GM19043 (cell line): Measurements from ENCODE around the gene RHOG.
"Not testable (repeated sequence)": the region's sequence is repeated elsewhere in the genome, so short reads cannot be mapped to it uniquely, and the experiment has no call there.

Source experiments
- ATAC-seq: cut with Tn5 transposase; IDR thresholded peaks from one replicate; pipeline ENCODE4 v1.9.1; 2021; ENCODE audit warnings: low read depth; ENCODE audit not compliant: unreplicated experiment

The RHOG gene

DNA sequence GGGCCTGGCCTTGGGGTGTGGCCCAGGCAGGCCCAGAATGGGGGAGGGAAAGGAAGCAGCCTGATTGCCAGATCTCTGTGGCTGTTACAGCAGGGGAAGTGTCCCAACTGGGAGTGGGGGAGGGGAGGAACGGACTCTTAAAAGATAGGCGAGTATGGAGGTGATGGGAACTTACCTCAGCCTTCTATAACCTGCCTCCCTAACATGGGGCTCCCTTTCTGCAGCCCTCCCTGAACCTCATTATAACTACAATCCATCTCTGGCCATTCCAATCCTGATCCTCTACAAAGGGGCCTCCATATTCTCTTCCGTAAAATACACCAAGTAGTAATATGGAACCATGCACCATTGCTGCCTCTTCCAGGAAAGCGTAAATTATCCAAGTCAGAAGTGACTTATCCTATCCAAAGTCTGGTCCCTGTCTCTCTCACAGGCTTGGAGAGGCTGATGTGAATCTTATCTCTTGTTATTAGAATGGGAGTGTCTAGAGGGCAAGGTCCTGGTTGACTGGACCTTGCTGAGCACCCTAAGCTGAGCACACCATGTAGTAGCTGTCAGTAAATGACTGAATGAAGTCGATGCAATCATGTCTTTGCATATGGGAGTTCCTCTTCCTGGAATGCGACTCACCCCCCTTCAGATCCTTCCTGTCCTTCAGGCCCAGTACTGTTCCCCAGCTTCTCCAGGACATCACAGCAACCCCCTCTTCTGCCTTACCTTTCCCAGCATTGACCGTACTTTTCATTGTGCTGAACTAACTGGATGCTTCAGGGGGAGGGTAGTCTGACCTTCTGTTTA lies 5.9 kb downstream of the RHOG start:
- no peak for ATAC-seq

DNA sequence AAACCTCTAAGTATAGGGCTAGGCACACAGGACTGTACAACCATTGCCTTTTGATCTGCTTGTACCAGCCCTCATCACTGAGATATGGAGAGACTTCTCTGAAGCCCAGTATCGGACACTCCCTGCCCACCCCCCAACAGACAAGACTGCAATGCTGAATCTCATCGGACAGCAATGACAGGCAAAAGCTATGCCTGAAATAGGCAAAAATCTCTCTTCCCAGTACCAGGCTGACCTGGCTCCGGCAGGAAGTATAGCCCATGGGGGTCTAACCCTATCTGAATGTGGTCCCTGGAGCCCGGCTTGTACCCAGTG lies 6.5 kb downstream of the RHOG start:
- ATAC-seq, result no peak

DNA sequence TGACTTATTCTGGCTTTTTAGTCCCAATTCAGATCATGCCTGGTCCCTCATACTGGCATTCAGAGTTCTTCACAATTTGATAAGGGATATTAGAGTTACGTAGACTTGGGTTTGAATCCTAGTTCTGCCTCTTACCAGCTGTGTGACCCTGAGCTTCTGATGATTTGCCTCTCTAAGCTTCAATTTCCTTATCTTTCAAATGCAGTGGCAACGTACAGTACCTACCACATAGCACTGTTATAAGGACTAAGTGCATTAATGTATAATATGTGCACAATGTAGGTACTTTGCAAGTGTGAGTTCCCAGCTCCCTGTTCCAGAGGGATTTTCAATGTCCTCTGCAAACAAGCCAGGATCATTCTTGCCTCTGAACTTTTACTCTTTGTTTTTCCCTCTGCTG lies 7.3 kb downstream of the RHOG start:
- ATAC-seq, result no peak

DNA sequence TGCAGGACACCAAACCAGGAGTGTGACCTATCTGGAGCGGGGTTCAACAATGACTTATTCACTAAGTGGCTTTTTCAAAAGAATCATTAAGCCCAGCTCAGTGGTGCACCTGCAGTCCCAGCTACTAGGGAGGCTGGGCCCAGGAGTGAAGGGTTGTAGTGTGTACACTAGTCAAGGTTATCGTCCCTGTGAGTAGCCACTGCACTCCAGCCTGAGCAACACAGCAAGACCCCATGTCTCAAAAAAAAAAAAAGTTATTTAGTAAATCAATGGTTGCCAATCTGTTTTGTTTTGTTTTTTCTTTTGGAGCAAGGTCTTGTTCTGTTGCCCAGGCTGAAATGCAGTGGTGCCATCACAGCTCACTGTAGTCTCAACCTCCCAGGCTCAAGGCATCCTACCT lies 7.9 kb downstream of the RHOG start:
- ATAC-seq, result no peak

- no peak for ATAC-seq
Measured at GRCh38 chr11:3831378-3832239, 9.2 kb downstream of the RHOG start.

DNA sequence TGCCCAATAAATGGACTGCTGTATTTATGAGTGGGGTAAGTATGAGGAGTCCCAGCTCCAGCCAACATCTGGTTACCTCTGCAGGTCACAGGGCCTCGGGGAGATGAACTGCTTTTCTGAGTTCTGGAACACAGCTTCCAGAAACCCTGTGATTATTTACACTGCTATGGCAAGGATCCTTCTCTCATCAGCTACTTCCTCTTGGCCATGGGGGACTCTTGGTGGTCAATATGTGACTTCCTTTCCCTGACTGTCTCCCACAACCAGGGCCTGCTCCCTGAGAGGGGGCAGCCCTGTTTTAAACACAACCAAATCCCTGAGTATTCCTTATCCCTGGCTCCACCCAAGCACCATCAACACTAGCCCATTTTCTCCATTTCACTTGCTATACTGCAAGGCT lies 10.0 kb downstream of the RHOG start:
- ATAC-seq, result no peak

DNA sequence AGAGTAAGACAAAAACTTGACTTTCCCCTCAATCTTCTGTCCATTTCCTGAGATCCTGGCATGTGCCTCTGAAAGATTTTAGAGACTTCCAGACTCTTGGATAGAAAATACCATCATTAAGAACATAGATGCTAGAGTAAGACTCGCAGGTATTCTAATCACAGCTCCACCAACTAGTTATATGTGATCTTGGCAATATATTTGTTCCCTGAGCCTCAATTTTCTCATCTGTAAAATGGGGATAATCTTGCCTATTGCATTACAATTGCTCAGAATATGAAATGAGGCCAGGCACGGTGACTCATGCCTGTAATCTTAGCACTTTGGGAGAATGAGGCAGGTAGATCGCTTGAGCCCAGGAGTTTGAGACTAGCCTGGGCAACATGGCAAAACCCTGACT lies 10.7 kb downstream of the RHOG start:
- ATAC-seq, result no peak

GRCh38 chr11:3827434-3828186 lies 13.1 kb downstream of the RHOG start:
- no peak for ATAC-seq

DNA sequence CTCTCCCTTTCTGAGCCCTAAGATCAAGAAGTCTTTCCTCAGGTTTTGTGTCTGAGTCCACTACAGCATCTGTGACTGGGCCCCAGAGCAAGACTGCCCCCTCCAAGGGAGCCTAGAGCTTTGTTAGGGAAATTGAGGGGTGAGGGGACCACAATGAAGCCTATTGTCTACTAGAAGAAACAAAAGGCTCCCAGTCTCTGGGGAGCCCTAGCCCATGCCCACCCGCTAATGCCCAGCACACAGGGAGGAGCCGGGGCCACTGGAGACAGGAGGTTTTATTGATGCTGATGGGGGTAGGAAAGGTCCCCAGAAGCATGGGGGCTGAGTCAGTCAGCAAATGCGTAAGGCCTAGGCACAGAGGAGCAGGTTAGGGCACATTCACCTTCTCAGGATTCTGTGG lies 14.0 kb downstream of the RHOG start:
- ATAC-seq, result no peak

GRCh38 chr11:3825473-3826154 lies 15.1 kb downstream of the RHOG start:
- ATAC-seq, result no peak

- ATAC-seq, result peak; percentile 77
Measured at GRCh38 chr11:3824714-3825472, 15.9 kb downstream of the RHOG start.

DNA sequence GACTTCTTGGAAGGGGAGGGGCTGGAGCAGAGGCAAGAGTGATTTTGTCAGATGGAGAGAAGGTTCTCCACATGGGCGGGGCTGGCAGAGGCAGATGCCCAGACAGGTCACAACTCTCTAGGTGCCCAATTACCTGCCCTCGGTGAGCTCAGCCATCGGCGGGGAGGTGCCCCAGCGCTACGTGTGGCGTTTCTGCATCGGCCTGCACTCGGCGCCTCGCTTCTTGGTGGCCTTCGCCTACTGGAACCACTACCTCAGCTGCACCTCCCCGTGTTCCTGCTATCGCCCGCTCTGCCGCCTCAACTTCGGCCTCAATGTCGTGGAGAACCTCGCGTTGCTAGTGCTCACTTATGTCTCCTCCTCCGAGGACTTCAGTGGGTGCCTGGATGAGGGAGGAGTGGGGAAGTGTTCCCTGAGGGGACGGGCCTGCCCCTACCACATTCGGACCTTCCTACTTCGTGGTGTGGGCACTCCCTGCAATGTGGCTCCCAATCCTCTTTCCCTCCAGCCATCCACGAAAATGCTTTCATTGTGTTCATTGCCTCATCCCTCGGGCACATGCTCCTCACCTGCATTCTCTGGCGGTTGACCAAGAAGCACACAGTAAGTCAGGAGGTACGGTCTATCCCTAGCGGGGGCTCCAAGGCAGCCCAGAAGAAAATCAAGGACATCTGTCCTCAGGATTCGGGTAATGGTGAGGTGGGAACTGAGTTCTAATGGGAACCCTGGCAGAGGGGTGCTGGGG lies 16.8 kb downstream of the RHOG start:
- ATAC-seq, result no peak

DNA sequence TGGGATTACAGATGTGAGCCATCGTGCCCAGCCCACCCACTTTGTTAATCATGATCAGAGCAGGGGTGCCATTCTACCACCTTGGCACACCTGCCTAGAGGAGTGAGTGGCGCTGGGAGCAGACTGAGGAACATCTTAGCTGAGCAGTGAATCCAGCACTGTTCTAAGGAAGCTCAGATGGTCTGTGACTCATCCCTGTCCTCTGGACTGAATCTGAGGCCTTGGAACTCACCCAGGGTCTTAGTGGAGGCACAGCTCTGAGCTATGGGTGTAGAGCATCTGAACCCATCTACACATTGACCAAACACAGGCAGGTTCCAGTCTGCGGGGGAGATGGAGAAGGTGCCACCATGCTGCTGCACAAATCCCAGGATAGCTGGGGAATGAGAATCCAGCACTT lies 17.5 kb downstream of the RHOG start:
- no peak for ATAC-seq

DNA sequence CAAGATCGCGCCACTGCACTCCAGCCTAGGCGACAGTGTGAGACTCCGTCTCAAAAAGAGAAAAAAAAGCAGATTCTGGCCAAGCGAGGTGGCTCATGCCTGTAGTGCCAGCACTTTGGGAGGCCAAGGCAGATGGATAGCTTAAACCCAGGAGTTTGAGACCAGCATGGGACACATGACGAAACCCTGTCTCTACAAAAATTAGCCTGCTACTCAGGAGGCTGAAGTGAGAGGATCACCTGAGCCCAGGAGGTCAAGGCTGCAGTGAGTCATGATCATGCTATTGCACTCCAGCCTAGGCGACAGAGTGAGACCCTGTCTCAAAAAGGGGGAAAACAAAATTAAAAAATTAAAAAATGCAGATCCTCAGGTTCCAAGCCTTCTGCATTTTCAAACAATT lies 18.4 kb downstream of the RHOG start:
- ATAC-seq, result no peak

- no peak for ATAC-seq
Measured at GRCh38 chr11:3820971-3821370, 19.8 kb downstream of the RHOG start.

DNA sequence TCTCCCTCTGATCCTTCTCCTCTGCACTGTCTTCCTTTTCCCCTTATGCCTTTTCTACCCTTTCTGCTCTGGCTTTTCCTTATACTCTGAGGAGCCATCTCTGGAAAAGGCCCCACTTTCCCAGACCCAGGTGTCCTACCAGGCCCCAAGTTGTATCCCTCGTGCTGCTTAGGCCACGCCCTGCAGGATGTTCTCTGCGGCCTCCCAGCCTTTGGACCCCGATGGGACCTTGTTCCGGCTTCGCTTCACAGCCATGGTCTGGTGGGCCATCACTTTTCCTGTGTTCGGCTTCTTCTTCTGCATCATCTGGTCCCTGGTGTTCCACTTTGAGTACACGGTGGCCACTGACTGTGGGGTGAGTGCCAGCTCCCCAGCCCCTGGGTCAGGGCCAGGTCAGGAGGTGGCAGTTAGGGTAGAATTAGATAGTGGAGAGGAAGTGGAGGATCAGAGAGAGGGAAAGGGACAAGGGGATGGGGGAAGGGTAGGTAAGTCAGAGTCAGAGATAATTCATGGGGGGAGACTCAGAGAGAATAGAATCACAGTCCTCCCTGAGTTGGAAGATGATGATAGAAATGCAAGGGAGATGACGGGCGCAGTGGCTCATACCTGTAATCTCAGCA lies 23.5 kb downstream of the RHOG start:
- ATAC-seq, result no peak

- ATAC-seq, result no peak
Measured at GRCh38 chr11:3816673-3817072, 24.1 kb downstream of the RHOG start.

GRCh38 chr11:3815845-3816244 lies 24.9 kb downstream of the RHOG start:
- ATAC-seq, result no peak

DNA sequence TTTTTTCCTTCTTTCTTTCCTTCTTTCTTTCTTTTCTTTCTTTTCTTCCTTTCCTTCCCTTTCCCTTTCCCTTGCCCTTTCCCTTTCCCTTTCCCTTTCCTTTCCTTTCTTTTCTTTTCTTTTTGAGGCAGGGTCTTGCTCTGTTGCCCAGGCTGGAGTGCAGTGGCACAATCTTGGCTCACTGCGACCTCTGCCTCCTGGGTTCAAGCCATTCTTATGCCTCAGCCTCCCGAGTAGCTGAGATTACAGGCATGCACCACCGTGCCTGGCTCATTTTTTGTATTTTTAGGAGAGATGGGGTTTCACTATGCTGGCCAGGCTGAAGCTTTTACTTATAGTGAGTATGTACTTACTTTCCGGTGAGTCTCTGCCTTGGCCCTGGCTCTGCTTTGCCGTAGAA lies 25.9 kb downstream of the RHOG start:
- ATAC-seq, result not testable (repeated sequence)
